ENCODE data around the gene PCDH20.
"Not testable (repeated sequence)": the region's sequence is repeated elsewhere in the genome, so short reads cannot be mapped to it uniquely, and the experiment has no call there.

The PCDH20 gene, protein sequence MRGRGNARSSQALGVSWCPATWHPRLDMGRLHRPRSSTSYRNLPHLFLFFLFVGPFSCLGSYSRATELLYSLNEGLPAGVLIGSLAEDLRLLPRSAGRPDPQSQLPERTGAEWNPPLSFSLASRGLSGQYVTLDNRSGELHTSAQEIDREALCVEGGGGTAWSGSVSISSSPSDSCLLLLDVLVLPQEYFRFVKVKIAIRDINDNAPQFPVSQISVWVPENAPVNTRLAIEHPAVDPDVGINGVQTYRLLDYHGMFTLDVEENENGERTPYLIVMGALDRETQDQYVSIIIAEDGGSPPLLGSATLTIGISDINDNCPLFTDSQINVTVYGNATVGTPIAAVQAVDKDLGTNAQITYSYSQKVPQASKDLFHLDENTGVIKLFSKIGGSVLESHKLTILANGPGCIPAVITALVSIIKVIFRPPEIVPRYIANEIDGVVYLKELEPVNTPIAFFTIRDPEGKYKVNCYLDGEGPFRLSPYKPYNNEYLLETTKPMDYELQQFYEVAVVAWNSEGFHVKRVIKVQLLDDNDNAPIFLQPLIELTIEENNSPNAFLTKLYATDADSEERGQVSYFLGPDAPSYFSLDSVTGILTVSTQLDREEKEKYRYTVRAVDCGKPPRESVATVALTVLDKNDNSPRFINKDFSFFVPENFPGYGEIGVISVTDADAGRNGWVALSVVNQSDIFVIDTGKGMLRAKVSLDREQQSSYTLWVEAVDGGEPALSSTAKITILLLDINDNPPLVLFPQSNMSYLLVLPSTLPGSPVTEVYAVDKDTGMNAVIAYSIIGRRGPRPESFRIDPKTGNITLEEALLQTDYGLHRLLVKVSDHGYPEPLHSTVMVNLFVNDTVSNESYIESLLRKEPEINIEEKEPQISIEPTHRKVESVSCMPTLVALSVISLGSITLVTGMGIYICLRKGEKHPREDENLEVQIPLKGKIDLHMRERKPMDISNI

DNA sequence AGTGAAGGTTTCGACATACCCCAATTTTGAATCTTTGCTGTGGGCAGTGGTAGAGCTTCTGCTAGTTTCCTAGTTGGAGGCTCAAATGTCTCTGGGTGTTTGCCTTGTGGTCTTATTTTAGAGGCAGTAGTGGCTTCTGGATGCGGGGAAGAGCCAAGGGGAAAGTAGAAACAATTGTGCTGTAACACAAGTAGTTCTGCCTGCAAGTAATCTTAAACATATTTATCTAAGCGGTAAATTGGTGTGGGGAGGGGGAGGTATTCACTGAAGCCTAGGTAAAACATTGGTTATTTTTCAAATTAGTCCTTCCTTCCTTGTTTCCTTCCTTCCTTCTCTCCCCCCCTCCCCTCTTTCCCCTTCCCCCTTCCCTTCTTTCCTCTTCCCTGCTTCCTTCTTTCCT lies at the start of gene PCDH20:
Gene PCDH20 (minus strand): TSS at position 101 of the 400 bp plus-strand sequence. CDS start 691 bp downstream, outside the sequence.
- no peak for DNase-seq (ENCODE audit: low spot score)

DNA sequence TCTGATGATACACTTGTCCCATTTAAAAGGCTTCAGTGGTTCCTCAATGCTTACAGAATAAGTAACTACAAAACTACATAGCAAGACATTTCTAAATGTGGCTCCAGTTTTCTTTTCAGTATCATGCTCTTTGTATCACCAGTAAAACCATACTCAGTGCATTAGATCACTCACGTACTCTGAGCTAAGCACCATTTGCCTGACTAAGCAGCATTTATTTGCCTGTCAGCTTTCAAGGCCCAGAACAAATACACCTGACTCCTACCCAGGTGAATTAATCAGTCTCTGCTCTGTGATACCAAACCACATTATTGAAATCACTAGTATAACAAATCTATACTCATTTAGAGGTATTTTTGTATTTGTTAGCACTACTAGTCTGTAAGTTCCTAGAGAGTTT lies 47.4 kb upstream of the PCDH20 start:
- DNase-seq (ENCODE audit: low spot score): no peak

DNA sequence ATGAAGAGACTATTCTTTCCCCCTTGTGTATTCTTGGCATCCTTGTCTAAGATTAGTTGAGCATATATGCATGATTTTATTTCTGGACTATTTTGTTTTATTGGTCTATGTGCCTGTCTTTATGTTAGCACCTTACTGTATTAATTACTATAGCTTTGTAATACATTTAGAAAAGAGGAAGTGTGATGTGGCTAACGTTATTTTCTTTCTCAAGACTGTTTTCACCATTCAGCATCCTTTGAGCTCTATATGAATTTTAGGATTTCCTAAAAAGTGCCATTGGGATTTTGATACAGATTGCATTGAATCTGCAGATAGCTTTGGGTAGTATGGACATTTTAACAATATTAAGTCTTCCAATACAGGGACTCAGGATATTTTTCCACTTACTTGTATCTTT lies 37.5 kb upstream of the PCDH20 start:
- no peak for DNase-seq (ENCODE audit: low spot score)

DNA sequence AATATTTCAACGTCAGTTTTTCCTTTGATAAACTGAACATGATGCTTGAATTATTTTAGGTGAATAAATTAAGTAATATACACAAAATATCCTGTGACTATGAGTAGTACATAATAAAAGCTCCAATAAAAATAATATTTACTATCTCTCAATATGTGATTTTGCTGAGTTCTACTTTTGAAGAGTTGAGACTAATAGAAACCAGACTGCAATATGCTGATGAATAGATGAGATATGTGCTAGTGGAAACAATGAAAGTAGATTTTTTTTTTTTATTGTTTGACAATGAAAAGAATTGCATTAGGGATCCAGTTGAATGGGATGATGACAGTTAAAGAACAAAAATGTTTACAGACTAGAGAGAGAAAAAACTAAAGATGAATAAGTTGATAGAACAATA lies 16.4 kb upstream of the PCDH20 start:
- no peak for DNase-seq (ENCODE audit: low spot score)

DNA sequence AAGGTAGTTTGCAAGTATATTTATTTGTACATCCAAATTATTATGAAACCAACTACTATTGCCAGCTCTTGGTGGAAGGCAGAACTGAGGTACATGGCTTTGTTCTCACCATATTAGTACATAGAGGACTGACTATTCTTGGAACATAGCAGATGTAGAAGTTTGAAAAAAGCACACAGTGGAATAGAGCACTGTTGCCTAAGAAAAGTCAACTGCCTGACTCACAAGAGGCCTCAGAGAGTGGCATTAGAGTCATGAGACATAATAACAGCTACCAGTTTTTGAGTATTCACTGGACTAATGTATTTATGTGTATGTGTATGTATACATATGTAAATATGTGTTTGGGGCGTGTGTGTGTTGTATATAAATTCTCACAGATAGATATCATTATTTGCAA lies 8.3 kb upstream of the PCDH20 start:
- no peak for DNase-seq (ENCODE audit: low spot score)

DNA sequence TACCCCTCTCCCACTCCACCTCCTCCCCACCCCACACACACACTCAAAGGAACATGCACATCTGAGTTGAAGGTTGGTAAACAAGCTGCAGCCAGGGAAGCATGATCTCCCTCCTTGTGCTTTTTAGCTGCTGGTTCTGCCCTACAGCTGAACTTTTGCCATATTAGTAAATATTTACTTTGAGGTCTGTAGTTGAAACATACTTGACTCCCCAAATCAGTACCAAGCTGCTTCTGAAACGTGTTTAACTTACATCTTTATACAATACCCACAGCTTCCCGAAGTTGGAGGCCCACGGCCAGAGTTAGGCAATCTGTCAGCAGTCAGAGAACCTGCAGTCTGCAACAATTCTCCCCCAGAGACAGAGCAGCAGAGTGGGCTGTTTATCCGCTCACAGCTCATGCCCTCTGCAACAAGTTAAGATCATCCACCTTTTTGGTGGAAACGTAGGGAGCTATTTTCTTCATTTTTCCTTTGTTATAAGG lies 1.5 kb upstream of the PCDH20 start:
- no peak for DNase-seq (ENCODE audit: low spot score)

DNA sequence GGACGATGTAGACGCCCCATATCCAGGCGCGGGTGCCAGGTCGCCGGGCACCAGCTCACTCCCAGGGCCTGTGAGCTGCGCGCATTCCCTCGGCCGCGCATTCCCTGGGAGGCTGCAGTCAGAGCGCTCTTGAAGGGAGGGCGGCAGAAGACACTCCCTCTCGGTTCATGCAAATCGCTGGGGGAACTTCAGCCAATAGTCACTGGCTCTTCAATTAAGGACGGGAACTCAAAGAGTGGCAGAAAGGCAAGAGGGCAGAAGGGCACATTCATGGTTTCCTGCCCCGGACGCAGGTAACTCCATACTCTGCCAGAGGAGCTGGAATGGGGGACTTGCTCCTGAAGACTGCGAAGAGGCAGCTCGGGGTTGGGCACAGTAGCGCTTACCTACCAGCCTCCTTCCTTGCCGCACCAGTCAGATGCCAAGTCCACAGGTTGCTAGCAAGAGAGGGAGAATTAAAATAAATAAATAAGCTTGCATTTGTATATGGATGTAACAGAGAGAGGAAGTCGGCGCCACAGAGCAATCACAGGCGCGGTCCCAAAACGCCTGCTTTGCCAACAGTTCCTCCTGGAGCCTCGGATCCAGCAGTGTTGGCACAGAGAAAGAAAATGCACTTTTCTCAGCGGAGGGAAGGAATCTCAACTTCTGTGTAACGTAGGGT lies 459 bp downstream of the PCDH20 start:
- DNase-seq (ENCODE audit: low spot score): no peak

DNA sequence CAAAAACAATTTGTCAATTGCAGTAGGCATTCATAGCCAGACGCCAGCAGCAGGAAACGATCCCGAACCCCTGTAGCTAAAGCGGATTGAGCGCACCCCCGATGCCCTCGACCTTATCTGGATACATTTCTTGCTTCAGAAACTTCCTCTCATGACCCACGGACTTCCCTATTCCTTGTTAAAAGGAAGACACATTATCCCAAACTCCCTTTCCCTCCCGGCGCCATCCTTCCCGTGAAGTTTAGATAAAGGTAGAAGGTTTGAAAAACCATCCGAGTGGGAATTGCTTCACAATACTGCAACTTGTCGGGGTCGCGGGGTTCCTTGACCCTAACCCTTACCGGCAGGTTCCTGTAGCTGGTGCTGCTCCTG lies 977 bp downstream of the PCDH20 start:
- DNase-seq (ENCODE audit: low spot score): no peak

DNA sequence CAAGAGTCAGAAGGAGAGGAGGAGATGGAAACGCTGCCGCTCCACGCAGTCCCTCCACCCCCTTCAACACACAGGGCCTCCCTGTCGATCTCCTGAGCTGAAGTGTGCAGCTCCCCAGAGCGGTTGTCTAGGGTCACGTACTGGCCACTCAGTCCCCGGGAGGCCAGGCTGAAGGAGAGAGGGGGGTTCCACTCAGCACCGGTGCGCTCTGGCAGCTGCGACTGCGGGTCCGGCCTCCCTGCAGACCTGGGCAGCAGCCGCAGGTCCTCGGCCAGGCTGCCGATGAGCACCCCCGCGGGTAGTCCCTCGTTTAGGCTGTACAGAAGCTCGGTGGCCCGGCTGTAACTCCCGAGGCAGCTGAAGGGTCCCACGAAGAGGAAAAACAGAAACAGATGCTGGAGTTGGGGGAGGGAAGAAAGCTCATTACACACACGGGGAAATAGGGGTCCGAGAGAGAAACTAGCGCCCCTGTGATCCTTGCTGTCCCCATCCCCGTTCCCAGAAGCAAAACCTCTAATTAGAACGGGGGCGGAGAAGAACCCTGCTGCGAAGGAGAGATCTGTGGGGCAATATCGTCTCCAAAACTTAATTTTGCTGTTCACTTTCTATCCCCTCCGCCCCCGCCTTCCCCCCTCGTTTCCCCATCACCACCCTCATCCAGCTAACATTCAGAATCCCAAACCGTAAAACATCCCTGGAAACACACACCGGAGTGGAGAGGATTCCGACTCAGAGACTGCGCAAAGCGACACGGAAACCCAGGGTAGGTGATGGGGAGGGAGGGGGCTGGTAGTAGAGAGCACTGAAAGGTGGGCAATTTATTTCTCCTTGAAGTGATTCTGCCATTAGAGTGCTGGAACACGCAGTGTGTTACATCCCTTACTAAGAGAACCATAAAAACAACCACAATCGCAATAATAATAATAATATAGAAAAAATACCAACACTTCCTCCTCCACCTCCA lies 1.8 kb downstream of the PCDH20 start:
- DNase-seq (ENCODE audit: low spot score): no peak

DNA sequence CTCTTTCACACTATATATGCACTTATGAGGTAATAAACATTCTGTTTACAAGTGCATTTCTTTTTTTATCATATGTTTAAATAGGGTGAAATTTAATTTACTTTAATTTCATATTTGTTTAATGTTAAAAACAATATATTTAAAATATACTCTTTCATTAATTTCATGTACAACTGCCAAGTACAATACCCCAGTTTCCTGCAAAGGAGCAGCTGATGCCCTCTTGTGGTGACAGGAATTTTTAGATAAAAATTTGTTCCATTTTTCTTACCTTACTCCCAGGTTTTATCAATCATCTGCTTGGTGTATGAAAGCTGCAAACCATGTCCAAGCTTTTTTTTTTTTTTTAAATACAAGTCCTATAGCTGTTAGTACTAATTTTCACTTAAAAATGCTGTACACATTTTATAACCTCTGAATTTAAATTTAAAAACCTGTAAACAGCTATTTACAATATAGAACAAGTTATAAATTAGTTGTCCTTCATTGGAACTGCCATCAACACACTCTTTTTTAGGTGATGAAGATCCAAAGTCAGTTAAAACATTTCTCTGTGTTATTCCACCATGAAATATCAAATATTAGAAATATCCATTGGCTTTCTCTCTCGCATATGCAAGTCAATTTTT lies 4.9 kb downstream of the PCDH20 start:
- DNase-seq (ENCODE audit: low spot score): peak; percentile 3

DNA sequence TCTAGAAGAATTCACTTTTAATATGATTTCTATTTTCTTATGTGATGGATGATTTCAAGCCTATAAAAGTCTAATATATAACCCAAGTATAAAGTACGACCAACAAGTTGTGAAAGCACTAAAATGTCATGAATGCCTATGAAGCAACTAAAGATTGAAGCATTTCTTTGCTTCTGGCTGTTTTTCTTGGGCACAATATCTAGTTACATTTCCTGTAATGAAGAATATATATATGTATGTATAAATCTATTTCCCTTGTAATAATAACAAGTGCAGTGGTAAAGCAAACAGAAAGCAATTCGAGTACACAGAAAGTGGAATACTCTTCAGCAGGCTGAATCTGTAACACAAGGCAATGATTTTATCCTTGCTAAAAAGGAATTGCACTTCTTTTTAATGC lies 5.4 kb downstream of the PCDH20 start:
- DNase-seq (ENCODE audit: low spot score): no peak

DNA sequence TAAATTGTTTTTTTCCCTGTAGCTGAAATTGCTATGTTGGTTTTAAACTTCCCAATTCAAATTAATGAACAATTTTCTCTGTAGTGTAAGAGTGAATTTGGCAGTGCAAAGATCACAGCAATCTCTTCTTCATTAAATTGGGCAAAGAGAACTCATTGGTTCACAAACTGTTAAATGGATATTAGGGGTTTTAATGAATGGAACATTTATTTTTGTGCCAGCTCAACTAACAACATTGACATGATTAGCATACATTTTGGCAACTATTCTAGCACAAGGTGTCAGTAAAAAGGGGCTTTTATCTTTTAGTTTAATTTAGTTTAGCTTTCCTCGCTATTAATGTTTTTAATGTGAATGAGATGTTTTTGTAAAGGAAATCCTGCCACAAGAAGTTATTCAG lies 7.1 kb downstream of the PCDH20 start:
- DNase-seq (ENCODE audit: low spot score): no peak

DNA sequence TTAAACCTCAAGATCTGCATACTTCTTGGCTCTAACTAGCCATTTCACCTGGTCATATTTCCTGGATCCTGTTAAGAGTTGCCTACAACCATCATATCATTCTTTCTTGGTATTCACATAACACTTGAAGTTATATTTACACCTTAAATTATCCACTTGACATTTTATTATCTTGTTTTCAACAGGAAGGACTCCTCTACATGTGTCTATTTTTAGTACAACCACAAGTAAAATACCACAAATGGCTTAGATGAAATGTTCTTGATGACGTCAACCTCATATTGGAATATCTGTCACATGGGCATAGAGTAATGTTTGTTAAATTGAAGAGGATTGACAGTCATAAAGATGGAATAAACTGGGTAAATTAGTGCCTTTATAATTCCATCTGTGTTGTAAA lies 9.4 kb downstream of the PCDH20 start:
- no peak for DNase-seq (ENCODE audit: low spot score)

DNA sequence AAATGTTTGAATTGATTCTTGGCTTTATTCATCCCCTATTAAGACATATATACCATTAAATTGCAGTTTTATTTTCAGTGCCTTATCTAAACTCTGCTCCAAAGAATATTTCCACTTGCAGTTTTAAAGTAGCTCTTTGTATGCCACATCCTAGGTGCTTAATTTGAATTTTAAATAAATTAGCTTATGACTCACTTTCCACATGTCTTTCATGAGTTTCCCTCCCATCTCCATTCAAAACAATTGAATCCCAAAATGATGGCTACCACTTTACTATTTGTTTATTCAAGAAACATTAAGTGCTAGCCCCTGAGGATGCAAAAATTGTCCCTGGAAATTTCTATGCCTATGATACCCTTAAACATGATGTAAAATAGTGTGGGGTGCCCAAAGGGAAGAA lies 19.5 kb downstream of the PCDH20 start:
- no peak for DNase-seq (ENCODE audit: low spot score)

DNA sequence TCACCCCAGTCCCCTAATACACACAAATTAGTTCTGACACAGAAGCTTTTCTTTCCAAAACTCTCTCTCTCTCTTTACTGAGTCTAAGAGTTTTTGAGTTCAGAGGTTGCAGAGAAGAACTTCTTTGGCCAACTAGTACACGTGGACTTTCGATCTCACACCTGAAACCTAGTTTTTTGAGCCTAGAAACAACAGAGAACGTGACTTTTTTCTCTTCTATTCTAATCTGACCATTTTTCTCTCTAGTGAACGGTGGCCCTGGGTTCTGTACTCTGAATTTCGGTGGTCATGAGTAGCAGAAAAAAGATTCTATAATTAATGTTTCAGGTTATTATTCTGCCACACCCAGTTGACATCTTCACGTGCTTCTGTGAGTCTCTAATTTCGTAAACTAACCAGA lies 24.2 kb downstream of the PCDH20 start:
- no peak for DNase-seq (ENCODE audit: low spot score)

DNA sequence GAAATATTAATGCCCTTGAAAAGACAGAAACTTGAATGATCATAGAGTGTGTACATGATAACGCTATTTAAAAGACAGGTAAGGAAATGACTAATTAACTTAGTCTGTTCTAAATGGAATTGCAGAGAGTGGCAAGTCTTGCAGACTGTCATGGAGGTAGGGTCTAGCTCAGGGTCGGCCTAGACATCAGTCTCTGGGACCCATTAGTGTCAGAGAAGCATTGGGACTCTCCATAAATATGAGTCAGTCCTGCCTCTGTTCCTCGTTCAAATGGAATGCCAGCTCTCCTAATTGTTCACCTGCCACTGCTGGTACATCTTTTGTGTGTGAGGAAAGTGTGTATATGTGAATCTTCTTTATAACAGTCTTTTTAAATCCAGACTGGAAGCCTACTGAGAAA lies 28.0 kb downstream of the PCDH20 start:
- no peak for DNase-seq (ENCODE audit: low spot score)

DNA sequence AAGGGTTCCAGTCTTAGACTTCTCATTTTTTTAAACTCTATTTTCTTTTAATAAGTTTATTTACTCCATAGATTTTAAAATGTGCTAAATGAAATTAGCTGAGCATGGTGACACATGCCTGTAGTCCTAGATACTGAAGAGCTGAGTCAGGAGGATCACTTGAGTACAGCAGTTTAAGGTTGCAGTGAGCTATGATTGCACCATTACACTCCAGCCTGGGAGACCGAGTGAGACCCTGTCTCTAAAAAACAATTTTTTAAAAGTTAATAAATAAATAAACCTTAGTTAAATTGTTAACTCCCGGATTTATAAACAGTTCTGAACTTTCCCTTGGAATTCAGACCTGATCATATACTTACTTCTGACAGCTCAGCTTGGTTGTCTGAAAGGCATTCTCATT lies 32.5 kb downstream of the PCDH20 start:
- no peak for DNase-seq (ENCODE audit: low spot score)

DNA sequence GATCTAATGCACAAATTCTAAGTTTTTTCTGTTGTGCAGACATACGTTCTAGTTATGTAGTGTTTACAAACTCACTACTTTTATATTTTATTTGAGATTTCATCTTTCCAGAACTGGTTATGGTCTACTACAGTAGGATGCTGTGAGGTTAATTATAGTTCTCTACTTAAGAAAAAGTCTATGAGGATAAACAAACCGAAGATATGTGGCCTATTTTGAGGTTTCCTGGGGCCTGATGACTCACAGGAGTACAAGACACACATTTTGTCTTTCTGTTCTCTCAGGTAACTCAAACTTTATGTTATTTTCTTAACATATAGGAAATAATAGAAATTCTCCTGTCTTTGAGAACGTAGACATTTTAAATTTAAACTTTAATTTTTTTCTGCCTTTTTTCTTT lies 45.1 kb downstream of the PCDH20 start:
- no peak for DNase-seq (ENCODE audit: low spot score)

DNA sequence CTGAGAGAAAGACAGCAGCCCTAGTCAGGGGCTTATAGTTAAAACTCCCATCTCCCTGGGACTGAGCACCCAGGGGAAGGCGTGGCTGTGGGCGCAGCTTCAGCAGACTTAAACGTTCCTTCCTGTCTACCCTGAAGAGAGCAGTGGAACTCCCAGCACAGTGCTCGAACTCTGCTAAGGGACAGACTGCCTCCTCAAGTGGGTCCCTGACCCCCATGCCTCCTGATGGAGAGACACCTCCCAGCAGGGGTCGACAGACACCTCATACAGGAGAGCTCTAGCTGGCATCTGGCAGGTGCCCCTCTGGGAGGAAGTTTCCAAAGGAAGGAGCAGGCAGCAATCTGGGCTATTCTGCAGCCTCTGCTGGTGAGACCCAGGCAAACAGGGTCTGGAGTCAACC lies 51.0 kb downstream of the PCDH20 start:
- not testable (repeated sequence) for DNase-seq (ENCODE audit: low spot score)

DNA sequence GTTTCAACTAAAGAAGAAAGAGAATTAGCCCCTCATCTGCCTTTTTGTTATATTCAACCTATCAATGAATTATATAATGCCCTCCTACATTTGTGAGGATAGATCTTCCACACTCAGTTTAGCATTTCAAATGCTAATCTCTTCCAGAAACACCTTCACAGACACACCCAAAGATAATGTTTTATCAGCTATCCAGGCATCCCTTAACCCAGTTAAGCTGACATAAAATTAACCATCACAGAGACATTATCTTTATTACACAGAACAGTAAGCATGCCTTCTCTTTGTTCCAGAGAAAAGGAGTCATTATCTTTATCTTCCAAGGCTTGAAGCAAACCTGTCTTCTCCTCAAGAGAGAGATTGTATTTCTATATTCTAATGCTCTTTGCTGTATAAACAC lies 53.1 kb downstream of the PCDH20 start:
- no peak for DNase-seq (ENCODE audit: low spot score)

Measured in AG08395 (cell line).